DND-41 (cell line): ENCODE measurements around the gene CTXND1.

Experiments used
- CTCF ChIP-seq: IDR thresholded peaks from 2 replicates; pipeline ENCODE4 v1.5.1; 2012; ENCODE audit warnings: borderline replicate concordance, low read length, moderate library complexity, mild to moderate bottlenecking; ENCODE audit not compliant: poor library complexity, severe bottlenecking; ENCODE audit errors: extremely low read depth
- EZH2 ChIP-seq: IDR thresholded peaks from 3 replicates; pipeline ENCODE4 v1.6.1; 2012; ENCODE audit warnings: borderline replicate concordance, low read depth, mild to moderate bottlenecking, moderate library complexity, low read length, inconsistent platforms; ENCODE audit not compliant: severe bottlenecking

GRCh38 chr15:80301472-80301871, 49.5 kb upstream of the CTXND1 start:
- TF ChIP-seq CTCF (no peak), EZH2 (no peak)
